Epithelial cell of esophagus (primary cell): Measurements from ENCODE around the gene CYB5D1.

Experiments
- DNase-seq: peaks from one replicate; pipeline ENCODE4 v3.0.0; 2010; ENCODE audit warnings: low read depth
- H3K4me3 ChIP-seq: 2 replicates; pipeline ENCODE4 v1.5.1; 2011; ENCODE audit warnings: mild to moderate bottlenecking, low read length, control low read depth
- CTCF ChIP-seq: IDR thresholded peaks from 2 replicates; pipeline ENCODE4 v1.5.1; 2011; ENCODE audit warnings: low read depth, mild to moderate bottlenecking, low read length, control low read depth, inconsistent platforms; ENCODE audit not compliant: insufficient read depth; ENCODE audit errors: missing control alignments

The CYB5D1 gene

GRCh38 chr17:7825206-7825990, 32.4 kb upstream of the CYB5D1 start:
- no peak for DNase-seq
- no peak overlapping the region for H3K4me3 ChIP-seq
- no peak for TF ChIP-seq CTCF

DNA sequence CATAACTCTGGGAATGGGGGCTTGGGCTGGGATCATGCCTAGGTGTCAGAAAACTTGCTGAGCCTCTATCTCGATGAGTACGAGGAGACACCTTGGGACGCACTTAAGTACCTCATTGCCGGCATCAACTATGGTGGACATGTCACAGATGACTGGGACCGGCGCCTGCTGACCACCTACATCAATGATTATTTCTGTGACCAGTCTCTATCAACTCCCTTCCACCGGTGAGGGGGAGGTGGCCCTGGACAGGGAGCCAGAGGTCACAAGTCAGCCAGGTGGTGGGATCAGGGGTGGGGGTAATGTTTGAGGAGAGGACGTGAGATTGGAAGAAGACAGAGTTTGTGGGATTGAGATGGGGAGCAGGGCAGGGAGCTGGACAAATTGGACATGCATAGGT, 27.2 kb upstream of the CYB5D1 start:
- no peak for TF ChIP-seq CTCF
- H3K4me3 ChIP-seq, result no peak overlapping the region
- no peak for DNase-seq

- no peak for DNase-seq
- no peak overlapping the region for H3K4me3 ChIP-seq
- TF ChIP-seq CTCF, result no peak
These were observed 26.6 kb upstream of the CYB5D1 start for GRCh38 chr17:7831233-7831632.

DNA sequence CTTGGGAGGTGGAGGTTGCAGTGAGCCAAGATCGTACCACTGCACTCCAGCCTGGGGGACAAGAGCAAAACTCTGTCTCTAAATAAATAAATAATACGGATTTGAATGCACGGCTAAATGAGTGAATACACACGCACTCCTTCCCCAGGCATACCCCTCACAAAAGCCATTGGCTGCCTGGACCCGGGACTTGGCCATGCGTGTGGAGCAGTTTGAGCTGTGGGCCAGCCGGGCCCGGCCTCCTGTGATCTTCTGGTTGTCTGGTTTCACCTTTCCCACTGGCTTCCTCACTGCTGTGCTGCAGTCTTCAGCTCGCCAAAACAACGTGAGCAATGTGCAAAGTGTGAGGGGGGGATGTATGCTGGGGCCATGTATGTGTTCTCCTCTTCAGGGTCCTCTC, 25.4 kb upstream of the CYB5D1 start:
- no peak for TF ChIP-seq CTCF
- H3K4me3 ChIP-seq, result no peak overlapping the region
- no peak for DNase-seq

GRCh38 chr17:7833011-7833794, 24.6 kb upstream of the CYB5D1 start:
- H3K4me3 ChIP-seq, result peak overlapping the region; percentile 90
- no peak for DNase-seq
- TF ChIP-seq CTCF, result no peak

- H3K4me3 ChIP-seq, result peak within 1 kb of the TSS; percentile 90
- DNase-seq, result peak; percentile 96
- no peak for TF ChIP-seq CTCF
These were observed 23.8 kb upstream of the CYB5D1 start, which contains the start of gene KDM6B for GRCh38 chr17:7833795-7834541. KDM6B (plus strand) TSS chr17:7834217; CDS start chr17:7845555, 11,338 bp downstream.
